HG02678 (cell line): Measurements from ENCODE around the gene ABCA4.

ENCODE experiments used
- ATAC-seq: cut with Tn5 transposase; IDR thresholded peaks from one replicate; pipeline ENCODE4 v1.9.1; 2021; ENCODE audit warnings: mild to moderate bottlenecking, moderate library complexity; ENCODE audit not compliant: unreplicated experiment

ABCA4 gene

GRCh38 chr1:93988634-93989350, 132.2 kb downstream of the ABCA4 start:
- ATAC-seq, result no peak

DNA sequence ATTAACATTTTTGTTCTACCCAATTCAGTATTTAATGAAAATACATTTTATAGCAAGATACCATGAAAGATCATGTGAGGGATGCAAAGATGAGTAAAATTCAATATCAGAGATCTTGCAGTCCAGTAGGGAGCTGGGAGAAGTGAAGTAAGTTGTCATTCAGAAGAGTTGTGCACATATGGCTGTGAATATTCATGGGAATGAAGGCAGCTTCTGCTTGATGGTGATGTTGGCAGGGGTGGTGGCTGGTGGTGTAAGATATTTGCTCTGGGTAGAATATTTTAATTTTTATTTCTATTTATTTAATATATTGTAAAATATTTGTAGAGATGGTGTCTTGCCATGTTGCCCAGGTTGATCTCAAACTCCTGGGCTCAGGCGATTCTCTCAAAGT, 139.7 kb downstream of the ABCA4 start:
- no peak for ATAC-seq

DNA sequence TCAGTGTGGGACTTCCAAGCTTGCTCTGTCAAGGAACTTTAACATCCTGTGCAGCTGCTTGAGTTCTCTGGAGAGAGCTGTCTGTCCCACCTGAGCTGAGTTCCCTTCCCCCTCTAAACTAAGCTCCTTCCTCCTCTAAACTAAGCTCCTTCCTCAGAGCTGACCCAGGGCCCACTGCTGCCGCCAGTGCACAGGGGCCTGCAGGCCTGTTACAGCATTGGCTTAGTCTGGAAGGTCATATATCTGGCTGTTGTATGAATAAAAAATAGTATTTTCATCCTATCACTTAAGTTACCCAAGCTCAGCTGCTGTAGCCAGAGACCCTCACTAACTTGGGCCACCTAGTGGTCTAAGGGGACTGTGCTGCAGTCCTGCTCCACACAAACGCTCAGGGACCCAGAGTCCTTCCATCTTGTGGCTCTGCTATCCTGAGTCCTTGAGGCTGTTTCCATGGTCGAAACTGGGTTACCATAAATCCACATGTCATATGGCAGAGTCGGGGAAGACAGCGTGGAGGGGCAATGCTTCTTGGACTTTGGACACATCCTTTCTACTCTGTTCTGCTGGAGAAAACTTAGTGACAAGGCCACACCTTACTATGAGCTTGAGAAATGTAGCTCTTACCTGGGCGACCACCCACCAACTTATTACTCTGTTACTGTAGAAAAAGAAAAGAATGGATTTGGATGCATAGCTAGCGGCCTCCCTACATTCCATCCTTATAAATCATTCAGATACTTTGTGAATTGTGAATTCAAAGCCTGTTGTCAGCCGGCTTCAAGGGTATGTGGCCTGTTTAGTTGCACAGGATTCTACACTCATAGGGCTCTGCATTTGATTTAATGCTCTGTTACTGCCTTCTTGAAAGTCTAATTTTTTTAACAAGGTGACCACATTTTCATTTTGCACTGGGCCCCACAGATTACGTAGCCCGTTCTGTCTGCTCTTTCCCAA, 140.4 kb downstream of the ABCA4 start:
- ATAC-seq, result no peak

DNA sequence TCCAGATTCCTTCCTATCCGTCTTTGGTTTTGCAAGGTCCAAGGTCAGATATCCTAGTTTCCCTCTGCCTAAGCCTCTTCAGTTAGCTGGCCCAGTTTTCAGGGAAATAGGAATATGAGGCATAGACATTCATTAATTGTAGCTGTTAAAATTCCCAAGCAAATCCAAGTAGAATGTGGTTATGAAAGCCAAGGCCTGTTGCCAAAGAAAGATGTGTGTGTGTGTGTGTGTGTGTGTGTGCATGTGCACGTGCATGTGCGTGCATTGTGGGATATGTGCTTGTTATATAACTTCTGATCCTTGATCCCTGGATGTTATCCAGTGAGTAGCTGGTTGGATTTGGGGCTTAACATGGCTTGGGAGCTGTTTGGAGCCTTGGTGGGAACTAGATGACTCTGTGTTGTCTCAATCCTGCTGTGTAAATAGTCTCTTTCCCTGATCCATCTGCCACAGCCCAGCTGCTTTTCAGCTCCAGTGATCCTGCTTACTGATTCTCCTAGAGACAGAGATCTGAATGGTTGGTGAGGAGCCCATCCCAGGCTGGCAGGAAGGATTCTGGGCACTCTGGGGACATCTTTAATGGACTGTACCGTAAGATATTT, 141.1 kb downstream of the ABCA4 start:
- ATAC-seq, result no peak

DNA sequence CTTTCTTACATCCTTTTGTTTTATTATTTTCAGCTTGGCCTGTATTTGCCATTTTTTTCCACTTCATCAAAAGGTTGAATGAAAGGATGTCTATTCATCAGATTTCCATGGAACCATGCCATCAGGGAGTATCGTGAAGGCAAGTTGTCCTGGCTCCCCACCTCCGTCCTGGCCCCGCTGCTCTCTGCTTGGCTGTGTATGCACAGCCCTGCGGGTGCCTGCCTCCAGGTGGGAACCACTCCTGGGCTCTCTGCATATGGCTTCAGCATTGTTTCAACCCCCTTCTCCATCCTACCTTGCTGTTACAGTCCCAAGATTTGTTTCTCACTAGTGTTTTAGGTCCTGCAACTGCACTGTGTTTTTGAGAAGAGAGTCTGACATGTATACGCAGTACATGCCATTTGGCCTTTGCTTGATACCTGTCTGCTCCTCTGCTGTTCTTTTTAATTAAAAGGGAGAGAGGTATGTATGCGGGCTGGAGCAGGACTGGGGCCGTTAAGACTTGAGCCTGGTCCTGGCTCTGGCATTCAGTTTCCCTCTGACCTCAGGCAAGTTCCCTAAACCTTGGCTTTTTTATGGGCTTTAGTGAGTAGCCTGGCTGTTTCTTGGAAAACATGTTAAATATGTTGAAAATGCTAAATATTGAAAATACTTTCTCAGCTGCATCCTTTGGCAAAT, 141.8 kb downstream of the ABCA4 start:
- ATAC-seq, result no peak

DNA sequence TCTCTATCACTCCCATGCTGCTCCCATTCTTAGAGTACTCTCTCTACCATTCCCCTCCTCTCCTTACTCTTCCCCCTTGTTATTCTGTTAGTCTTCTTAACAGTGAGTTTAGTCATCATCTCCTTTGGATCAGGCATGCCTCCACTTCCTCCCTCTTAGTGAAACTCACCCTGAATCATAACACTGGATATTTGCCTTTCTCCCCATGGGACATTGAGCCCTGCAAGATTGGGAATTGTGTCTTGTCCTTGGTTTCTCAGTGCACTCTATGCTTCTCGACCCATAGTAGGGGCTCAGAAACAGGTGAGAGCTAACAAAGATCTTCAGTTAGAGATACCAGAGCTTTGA, 143.4 kb downstream of the ABCA4 start:
- no peak for ATAC-seq

DNA sequence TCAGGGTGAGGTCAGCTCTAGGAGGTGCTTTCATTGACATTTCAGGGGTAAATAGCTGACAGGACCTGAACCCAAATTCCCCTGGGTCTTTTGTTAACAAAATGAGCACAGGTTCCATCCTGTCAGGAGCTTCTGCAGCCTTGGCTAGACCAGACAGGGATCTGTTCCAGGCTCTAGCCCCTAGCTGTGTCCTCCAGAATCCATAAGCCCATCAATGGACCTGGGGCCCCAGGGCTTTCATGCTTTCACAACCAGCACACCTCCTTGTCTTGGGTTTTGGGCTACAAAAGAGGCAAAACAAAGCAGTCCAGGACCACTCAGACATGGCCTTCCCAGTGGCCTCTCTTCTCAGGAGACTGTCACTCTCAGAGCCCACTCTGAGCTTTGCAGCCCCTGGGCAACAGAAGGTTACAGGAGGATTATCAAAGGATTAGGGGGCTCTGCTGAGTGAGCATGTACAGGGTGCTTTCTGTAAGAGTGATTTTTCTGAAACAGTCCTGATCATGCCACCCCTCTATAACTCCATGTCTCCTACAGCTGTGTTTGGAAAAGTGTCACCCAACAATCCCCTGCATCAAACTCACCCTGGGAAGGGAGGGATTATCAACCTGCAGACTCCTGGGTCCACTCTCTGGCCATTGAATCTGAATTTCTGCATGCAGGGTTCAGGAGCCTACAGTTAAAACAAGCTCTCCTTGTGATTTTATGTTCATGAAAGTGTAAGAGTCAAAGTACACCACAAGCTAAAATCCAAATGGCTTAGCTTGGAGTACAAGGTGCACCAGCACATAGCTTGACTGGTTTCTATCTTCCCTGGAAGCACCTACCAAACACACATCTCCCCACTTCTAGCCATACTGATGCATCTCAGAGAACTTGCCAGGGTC, 144.0 kb downstream of the ABCA4 start:
- ATAC-seq, result no peak

DNA sequence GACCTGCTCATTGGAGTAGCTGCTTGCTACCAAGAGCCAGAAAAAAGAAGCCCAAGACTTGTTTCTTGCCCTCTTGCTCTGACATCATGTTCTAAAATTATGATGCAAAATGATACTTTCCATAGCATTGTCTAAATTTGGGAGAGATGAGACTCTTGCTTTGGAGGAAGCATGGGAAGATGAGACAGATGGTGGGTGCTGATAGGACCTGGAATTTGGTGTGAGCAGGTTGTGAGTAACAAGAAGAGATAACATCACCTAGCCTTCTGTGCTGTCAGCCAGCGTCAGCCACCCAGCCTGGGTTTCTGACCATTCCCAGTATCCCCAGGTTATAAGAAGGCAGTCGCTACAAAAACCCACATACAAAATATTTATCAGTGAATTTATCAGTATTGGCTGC, 144.7 kb downstream of the ABCA4 start:
- no peak for ATAC-seq

DNA sequence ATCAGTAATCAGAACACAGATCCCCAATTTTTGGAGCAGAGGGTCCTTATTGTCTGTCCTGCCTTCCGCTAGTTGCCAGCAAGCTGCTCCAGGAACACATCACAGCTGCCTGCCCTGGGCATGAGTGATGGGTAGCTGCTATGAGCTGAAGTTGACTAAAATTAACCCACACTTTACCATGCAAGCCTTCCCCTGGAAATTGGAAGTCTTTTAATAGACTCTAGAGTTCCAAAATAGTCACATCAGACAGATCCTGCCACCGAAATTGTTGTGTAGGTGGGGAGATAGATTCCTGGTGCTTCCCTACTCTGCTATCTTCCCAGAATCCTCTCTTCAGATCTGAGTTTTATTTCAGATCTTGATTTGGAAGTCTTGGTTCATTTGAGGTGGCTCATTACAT, 148.6 kb downstream of the ABCA4 start:
- no peak for ATAC-seq

DNA sequence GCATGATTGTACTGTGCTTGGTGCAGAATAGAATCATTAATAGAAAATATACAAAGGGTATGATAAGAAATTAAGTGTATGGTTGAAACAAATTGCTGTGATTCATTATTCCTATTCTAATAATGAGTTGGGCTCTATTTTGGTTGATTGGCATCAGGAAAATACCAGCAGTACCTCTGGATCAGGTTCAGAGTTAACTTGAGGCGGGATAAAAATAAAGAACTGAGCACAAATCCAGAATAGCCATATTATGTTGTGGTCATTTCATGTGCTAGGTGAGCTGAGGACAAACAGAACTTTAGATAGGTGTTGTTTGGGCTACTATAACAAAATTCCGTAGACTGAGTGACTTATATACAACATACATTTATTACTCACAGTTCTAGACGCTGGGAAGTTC, 151.1 kb downstream of the ABCA4 start:
- no peak for ATAC-seq

GRCh38 chr1:93969371-93969770, 151.6 kb downstream of the ABCA4 start:
- no peak for ATAC-seq

- no peak for ATAC-seq
Measured at GRCh38 chr1:93967306-93967705, 153.6 kb downstream of the ABCA4 start.

GRCh38 chr1:93965888-93966287, 155.1 kb downstream of the ABCA4 start:
- no peak for ATAC-seq

- ATAC-seq, result no peak
Measured at GRCh38 chr1:93965256-93965655, 155.7 kb downstream of the ABCA4 start.

- ATAC-seq, result no peak
Measured at GRCh38 chr1:93964777-93965200, 156.2 kb downstream of the ABCA4 start.

- no peak for ATAC-seq
Measured at GRCh38 chr1:93964096-93964776, 156.7 kb downstream of the ABCA4 start.

- no peak for ATAC-seq
Measured at GRCh38 chr1:93963585-93963984, 157.4 kb downstream of the ABCA4 start.

DNA sequence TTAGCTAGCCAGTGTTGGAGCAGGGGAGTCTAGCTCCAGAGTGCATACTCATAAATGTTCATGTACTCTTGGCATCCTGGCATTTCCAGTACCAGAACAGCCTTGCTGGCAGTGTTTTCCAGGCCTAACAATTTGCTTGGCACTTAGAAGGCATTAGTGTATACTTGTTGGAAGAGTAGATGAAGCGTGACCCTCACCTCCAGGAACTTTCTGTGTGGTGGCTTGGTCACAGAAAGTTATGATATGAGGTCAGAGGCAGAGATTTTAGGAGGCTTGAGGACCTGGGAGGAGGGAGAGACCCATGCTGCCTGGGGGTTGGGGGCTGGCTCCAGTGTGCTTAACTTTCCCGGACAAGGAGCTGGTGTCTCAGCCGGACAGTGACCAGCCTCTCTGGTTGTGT, 159.0 kb downstream of the ABCA4 start:
- ATAC-seq, result no peak

DNA sequence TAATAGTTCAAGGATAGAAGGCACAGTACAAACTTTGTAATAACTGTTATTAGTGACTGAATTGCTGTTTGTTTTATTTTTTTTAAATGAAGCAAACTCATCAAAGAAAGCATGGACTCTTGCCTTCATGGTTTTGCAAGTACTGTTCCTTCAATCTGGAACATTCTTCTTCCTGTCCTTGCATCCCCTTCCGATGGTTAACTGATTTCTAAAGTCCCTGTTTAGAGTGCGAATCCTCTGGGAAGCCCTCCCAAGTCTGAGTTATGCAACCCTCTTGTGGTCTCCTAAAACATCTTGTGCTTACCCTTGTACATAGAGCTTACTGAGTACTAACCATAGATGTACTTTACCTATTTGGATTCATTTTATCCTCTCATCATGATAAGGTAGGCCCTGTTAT, 159.5 kb downstream of the ABCA4 start:
- ATAC-seq, result no peak
